A673 (cell line): ENCODE measurements around the gene IDUA. TPM values are rescaled to one million over a fixed set of nuclear protein-coding genes. Genes with fewer than 3 reads are reported as not detected.

Experiments
- BruUV-seq: library from RNA; stranded (reverse); fragments of 400-500 nt; replicated peaks from 2 replicates; lab custom pipeline; 2021; lab: Mats Ljungman, UMichigan
- CTCF ChIA-PET: fragments of 300-600 bp; sonication (Branson Sonifier 250); formaldehyde crosslinking; loops from one replicate; lab custom pipeline; 2022; ENCODE audit warnings: antibody characterized with exemption; lab: Charles Lee
- POLR2A ChIA-PET: fragments of 300-600 bp; sonication (Branson Sonifier 250); formaldehyde crosslinking; loops from one replicate; lab custom pipeline; 2022; ENCODE audit warnings: antibody characterized with exemption; ENCODE audit not compliant: low non-redundant PET; lab: Charles Lee
- DNase-seq: peaks from one replicate; pipeline ENCODE4 v3.0.0-alpha.2; 2015; ENCODE audit warnings: low spot score
- H3K27ac ChIP-seq: fragments of 200-600 bp; sonication (generic); 2 replicates; pipeline ENCODE4 v1.5.1; 2016; ENCODE audit warnings: mixed run types, low read depth, mild to moderate bottlenecking, mixed read lengths, antibody characterized with exemption, low read length; ENCODE audit not compliant: poor library complexity, severe bottlenecking
- H3K27me3 ChIP-seq: fragments of 200-600 bp; sonication (generic); replicated peaks from 2 replicates; pipeline ENCODE4 v1.6.1; 2017; ENCODE audit warnings: mixed run types, low read depth, mild to moderate bottlenecking, mixed read lengths, antibody characterized with exemption, low read length; ENCODE audit not compliant: insufficient read depth, poor library complexity
- H3K36me3 ChIP-seq: fragments of 200-600 bp; sonication (generic); 2 replicates; pipeline ENCODE4 v1.6.1; 2016; ENCODE audit warnings: mixed run types, mild to moderate bottlenecking, mixed read lengths, antibody characterized with exemption, low read length; ENCODE audit not compliant: insufficient read depth, poor library complexity, severe bottlenecking
- H3K4me1 ChIP-seq: fragments of 200-600 bp; sonication (generic); 2 replicates; pipeline ENCODE4 v1.6.1; 2017; ENCODE audit warnings: mixed run types, mild to moderate bottlenecking, mixed read lengths, antibody characterized with exemption, low read length; ENCODE audit not compliant: insufficient read depth, poor library complexity, severe bottlenecking
- H3K4me3 ChIP-seq: fragments of 200-600 bp; sonication (generic); 2 replicates; pipeline ENCODE4 v1.5.1; 2016; ENCODE audit warnings: low read depth, mixed run types, mild to moderate bottlenecking, mixed read lengths, low read length; ENCODE audit not compliant: poor library complexity, severe bottlenecking
- H3K9me3 ChIP-seq: fragments of 200-600 bp; sonication (generic); 2 replicates; pipeline ENCODE4 v1.6.1; 2016; ENCODE audit warnings: mixed run types, low read depth, mild to moderate bottlenecking, mixed read lengths, antibody characterized with exemption, low read length; ENCODE audit not compliant: poor library complexity, severe bottlenecking
- EZH2 ChIP-seq: fragments of 200-600 bp; sonication (generic); IDR thresholded peaks from 2 replicates; pipeline ENCODE4 v1.6.1; 2017; ENCODE audit warnings: borderline replicate concordance, low read depth, mild to moderate bottlenecking, mixed read lengths, antibody characterized with exemption, low read length; ENCODE audit not compliant: poor library complexity, severe bottlenecking
- intact Hi-C: fragments of 100-400 bp; cut with micrococcal nuclease; formaldehyde crosslinking; loops from one replicate; pipeline ENCODE4 v1.10.0; 2022; ENCODE audit not compliant: unreplicated experiment
- total RNA-seq: library from RNA; stranded (reverse); gene quantifications from 2 replicates; pipeline ENCODE4 v1.2.3, GENCODE V29; 2021
- TF ChIP-seq, protein P1 (sequence below): fragments of 300-800, 200-600 bp; sonication (generic); conservative IDR thresholded peaks from 2 replicates; pipeline ENCODE4 v1.5.1; 2017; ENCODE audit warnings: low read depth, mild to moderate bottlenecking, antibody characterized with exemption, low read length, moderate library complexity, mixed read lengths

Gene IDUA
- total RNA-seq, 1 experiment from 2014 or later: 12.3 TPM

DNA sequence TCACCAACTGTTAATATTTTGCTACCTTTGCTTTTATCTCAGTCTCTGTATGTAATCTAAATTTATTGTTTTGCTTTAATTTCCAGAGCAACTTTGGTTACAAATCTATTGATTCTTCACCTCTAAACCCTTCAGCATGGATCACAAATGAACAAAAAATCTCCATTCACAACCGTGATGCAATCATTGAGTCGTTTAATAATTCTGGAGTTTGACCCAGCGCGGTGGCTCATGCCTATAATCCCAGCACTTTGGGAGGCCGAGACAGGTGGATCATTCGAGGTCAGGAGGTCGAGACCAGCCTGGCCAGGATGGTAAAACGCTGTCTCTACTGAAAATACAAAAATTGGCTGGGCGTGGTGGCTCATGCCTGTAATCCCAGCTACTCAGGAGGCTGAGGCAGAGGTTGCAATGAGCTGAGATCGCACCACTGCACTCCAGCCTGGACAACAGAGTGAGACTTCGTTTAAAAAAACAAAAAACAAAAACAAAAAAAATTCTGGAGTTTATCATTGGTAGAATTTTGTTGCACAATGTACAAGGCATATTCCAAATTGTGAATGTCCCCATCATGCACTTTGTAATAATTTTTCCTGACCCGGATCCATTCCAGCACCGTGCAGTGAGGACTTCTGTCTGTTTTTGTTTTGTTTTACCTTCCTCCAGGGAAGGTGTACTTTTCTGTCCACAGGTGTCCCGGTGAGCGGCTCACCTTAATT lies 2.3 kb upstream of the IDUA start:
- intact Hi-C loops: loop anchor here (10.0 kb wide), 1 partner anchor 240 kb away; no protein-coding TSS in a partner anchor
- no peak overlapping the region for H3K27ac ChIP-seq
- ChIA-PET POLR2A (no interaction called here), CTCF (no interaction called here)
- H3K4me1 ChIP-seq: peaks cover 9% of the 10 kb centered on the region
- H3K4me3 ChIP-seq: no peak overlapping the region
- BruUV-seq: no TSS peak
- TF ChIP-seq, protein P1, sequence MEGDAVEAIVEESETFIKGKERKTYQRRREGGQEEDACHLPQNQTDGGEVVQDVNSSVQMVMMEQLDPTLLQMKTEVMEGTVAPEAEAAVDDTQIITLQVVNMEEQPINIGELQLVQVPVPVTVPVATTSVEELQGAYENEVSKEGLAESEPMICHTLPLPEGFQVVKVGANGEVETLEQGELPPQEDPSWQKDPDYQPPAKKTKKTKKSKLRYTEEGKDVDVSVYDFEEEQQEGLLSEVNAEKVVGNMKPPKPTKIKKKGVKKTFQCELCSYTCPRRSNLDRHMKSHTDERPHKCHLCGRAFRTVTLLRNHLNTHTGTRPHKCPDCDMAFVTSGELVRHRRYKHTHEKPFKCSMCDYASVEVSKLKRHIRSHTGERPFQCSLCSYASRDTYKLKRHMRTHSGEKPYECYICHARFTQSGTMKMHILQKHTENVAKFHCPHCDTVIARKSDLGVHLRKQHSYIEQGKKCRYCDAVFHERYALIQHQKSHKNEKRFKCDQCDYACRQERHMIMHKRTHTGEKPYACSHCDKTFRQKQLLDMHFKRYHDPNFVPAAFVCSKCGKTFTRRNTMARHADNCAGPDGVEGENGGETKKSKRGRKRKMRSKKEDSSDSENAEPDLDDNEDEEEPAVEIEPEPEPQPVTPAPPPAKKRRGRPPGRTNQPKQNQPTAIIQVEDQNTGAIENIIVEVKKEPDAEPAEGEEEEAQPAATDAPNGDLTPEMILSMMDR: no peak
- no peak for TF ChIP-seq EZH2
- no peaks in the 10 kb centered on the region for H3K9me3 ChIP-seq
- no peaks in the 10 kb centered on the region for H3K36me3 ChIP-seq
- no peak for DNase-seq
- no peaks in the 10 kb centered on the region for H3K27me3 ChIP-seq

DNA sequence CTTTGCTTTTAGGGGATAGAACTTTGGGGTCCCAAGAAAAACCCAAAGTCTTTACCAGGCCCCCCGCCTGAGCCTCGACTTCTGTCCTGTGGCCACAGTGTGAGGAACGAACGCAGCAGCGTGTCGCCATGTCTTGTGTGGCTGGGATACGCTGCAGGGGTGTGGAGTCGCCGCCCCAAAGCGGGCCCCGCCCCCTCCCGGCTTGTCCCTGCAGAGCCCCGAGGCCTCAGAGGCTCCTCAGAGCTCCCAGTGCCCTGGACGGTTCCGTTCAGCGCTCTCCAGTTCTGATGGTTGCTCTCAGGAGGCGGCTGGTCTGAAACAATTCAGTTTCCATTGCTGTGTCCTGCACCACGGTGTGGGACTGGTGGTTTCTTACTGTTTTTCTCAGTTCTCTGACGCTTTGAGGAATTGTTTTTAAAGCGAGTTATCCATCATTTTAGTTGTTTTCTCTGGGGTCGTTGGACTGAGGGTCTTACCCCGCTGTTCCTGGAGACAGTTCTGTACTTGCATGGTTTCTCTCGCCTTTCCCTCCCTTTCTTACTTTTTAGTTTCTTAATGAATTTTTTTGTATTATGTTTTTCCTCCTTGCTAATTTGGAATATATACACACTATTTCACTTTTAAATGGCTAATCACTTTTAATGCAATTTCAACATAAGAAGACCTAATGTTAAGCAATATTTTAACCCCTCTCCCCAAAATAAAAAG lies 1.6 kb upstream of the IDUA start:
- no peak for DNase-seq
- H3K4me1 ChIP-seq: peaks cover 8% of the 10 kb centered on the region
- H3K36me3 ChIP-seq: no peaks in the 10 kb centered on the region
- H3K27me3 ChIP-seq: no peaks in the 10 kb centered on the region
- peak overlapping the region; percentile 60 for H3K4me3 ChIP-seq
- TF ChIP-seq, protein P1: no peak
- no peaks in the 10 kb centered on the region for H3K9me3 ChIP-seq
- CTCF ChIA-PET: no interaction called here
- BruUV-seq: no TSS peak
- POLR2A ChIA-PET: no interaction called here
- intact Hi-C loops: loop anchor here (10.0 kb wide), 1 partner anchor 240 kb away; no protein-coding TSS in a partner anchor
- no peak overlapping the region for H3K27ac ChIP-seq

GRCh38 chr4:986428-986878 lies 391 bp upstream of the IDUA start:
- peaks cover 8% of the 10 kb centered on the region for H3K4me1 ChIP-seq
- ChIA-PET CTCF (no interaction called here), POLR2A (no interaction called here)
- intact Hi-C loops: loop anchor here (10.0 kb wide), 1 partner anchor 242 kb away; no protein-coding TSS in a partner anchor
- H3K27ac ChIP-seq: peak overlapping the region; percentile 59
- H3K27me3 ChIP-seq: no peaks in the 10 kb centered on the region
- DNase-seq: no peak
- no peaks in the 10 kb centered on the region for H3K9me3 ChIP-seq
- H3K36me3 ChIP-seq: no peaks in the 10 kb centered on the region
- TF ChIP-seq, protein P1: no peak
- no peak for TF ChIP-seq EZH2
- no TSS peak for BruUV-seq
- peak overlapping the region; percentile 60 for H3K4me3 ChIP-seq
